SK-N-SH (cell line): Measurements from ENCODE around the gene HEXIM1. TPM values are rescaled to one million over a fixed set of nuclear protein-coding genes. Genes with fewer than 3 reads are reported as not detected.

Experiments
- CTCF ChIA-PET: fragments of 300-600, 350-600 bp; formaldehyde crosslinking; extraction: SDS; loops from one replicate; lab custom pipeline; 2021; lab: Yijun Ruan, JAX
- POLR2A ChIA-PET: fragments of 350-600 bp; sonication (Branson Sonifier 250); formaldehyde crosslinking; extraction: SDS; loops from one replicate; lab custom pipeline; 2020; ENCODE audit warnings: antibody characterized with exemption, inconsistent platforms; lab: Yijun Ruan, JAX
- DNase-seq: peaks from one replicate; pipeline ENCODE4 v3.0.0; 2012
- H2AFZ ChIP-seq: fragments of 200-600 bp; sonication (generic); 2 replicates; pipeline ENCODE4 v1.8.1; 2016; ENCODE audit warnings: antibody characterized with exemption, mild to moderate bottlenecking, low read depth
- H3F3A ChIP-seq: fragments of 200-600 bp; sonication (generic); replicated peaks from 2 replicates; pipeline ENCODE3; 2016; ENCODE audit warnings: antibody characterized with exemption, mild to moderate bottlenecking; ENCODE audit not compliant: insufficient read depth
- H3K27ac ChIP-seq, 2 experiments: fragments of 200-500 bp in 1 of 2; fragments of 200-600 bp in 1 of 2; sonication (Bioruptor generic) in 1 of 2; sonication (generic), shearing (Covaris generic) in 1 of 2; 2 replicates each; pipeline versions ENCODE4 v1.5.1 to v1.6.1; 2014 to 2016; ENCODE audit warnings: low read depth in 2 of 2, inconsistent platforms in 1 of 2, low read length in 1 of 2, mild to moderate bottlenecking in 1 of 2, mixed read lengths in 1 of 2
- H3K27me3 ChIP-seq: fragments of 200-600 bp; sonication (generic), shearing (Covaris generic); 2 replicates; pipeline ENCODE4 v1.6.1; 2016; ENCODE audit warnings: mixed run types; ENCODE audit not compliant: insufficient read depth
- H3K36me3 ChIP-seq, 2 experiments: fragments of 200-500 bp in 1 of 2; fragments of 200-600 bp in 1 of 2; sonication (Bioruptor generic) in 1 of 2; sonication (generic) in 1 of 2; replicated peaks in 1 of 2; 2 replicates each; pipeline versions ENCODE3 to v1.5.1; 2014 to 2016; ENCODE audit warnings: low read length in 1 of 2, mild to moderate bottlenecking in 1 of 2; ENCODE audit not compliant: insufficient read depth in 2 of 2, control insufficient read depth in 1 of 2
- H3K4me1 ChIP-seq, 2 experiments: fragments of 200-500 bp in 1 of 2; fragments of 200-600 bp in 1 of 2; sonication (Bioruptor generic) in 1 of 2; sonication (generic), shearing (Covaris generic) in 1 of 2; 2 replicates each; pipeline versions ENCODE4 v1.5.1 to v1.6.1; 2014 to 2016; ENCODE audit warnings: low read depth in 1 of 2, low read length in 1 of 2, mixed run types in 1 of 2; ENCODE audit not compliant: insufficient read depth in 2 of 2, control insufficient read depth in 1 of 2
- H3K4me2 ChIP-seq: fragments of 200-600 bp; sonication (generic), shearing (Covaris generic); 2 replicates; pipeline ENCODE4 v1.6.1; 2017; ENCODE audit warnings: mixed run types
- H3K4me3 ChIP-seq, 2 experiments: fragments of 200-500 bp in 1 of 2; fragments of 200-600 bp in 1 of 2; sonication (Bioruptor generic) in 1 of 2; sonication (generic), shearing (Covaris generic) in 1 of 2; 2 replicates each; pipeline versions ENCODE4 v1.5.1 to v1.8.1; 2014 to 2016; ENCODE audit warnings: low read depth in 2 of 2, inconsistent platforms in 1 of 2, low read length in 1 of 2, mild to moderate bottlenecking in 1 of 2, mixed read lengths in 1 of 2, moderate library complexity in 1 of 2
- H3K79me2 ChIP-seq: fragments of 200-600 bp; sonication (generic); 2 replicates; pipeline ENCODE4 v1.8.1; 2017; ENCODE audit warnings: mild to moderate bottlenecking; ENCODE audit not compliant: insufficient read depth
- H3K9ac ChIP-seq: fragments of 200-600 bp; sonication (generic); 2 replicates; pipeline ENCODE4 v1.6.1; 2017; ENCODE audit warnings: mixed run types
- H3K9me2 ChIP-seq: fragments of 200-600 bp; sonication (generic); 2 replicates; pipeline ENCODE4 v1.6.1; 2017; ENCODE audit warnings: mixed run types
- H3K9me3 ChIP-seq: fragments of 200-600 bp; sonication (generic); 2 replicates; pipeline ENCODE4 v1.6.1; 2017; ENCODE audit warnings: mixed run types, mild to moderate bottlenecking, moderate library complexity
- H4K20me1 ChIP-seq: fragments of 200-600 bp; sonication (generic); 2 replicates; pipeline ENCODE4 v1.6.1; 2017; ENCODE audit warnings: mild to moderate bottlenecking, mixed run types; ENCODE audit not compliant: insufficient read depth
- CHD2 ChIP-seq: fragments of 150-350 bp; IDR thresholded peaks from 2 replicates; pipeline ENCODE4 v1.6.1; 2018; ENCODE audit warnings: low read length; ENCODE audit not compliant: partially characterized antibody
- ELF1 ChIP-seq: IDR thresholded peaks from 2 replicates; pipeline ENCODE4 v1.4.0; 2012
- EP300 ChIP-seq, 2 experiments: IDR thresholded peaks; 2 replicates each; pipeline versions ENCODE4 v1.4.0 to v1.6.1; 2012; ENCODE audit warnings: borderline replicate concordance in 1 of 2, low read depth in 1 of 2, low read length in 1 of 2
- FOSL2 ChIP-seq: IDR thresholded peaks from 2 replicates; pipeline ENCODE4 v1.4.0; 2012; ENCODE audit warnings: low read depth, mild to moderate bottlenecking, moderate library complexity, borderline replicate concordance
- FOXJ3 ChIP-seq: sonication (generic); formaldehyde crosslinking; IDR thresholded peaks from 2 replicates; pipeline ENCODE4 v1.5.1; 2020; ENCODE audit warnings: mild to moderate bottlenecking, missing genetic modification reagents
- FOXM1 ChIP-seq: IDR thresholded peaks from 2 replicates; pipeline ENCODE4 v1.4.0; 2012; ENCODE audit warnings: low read depth, mild to moderate bottlenecking
- JUND ChIP-seq: IDR thresholded peaks from 2 replicates; pipeline ENCODE4 v1.4.0; 2012
- MEF2A ChIP-seq: IDR thresholded peaks from 2 replicates; pipeline ENCODE4 v1.4.0; 2012; ENCODE audit warnings: low read depth, borderline replicate concordance
- MXI1 ChIP-seq: IDR thresholded peaks from 2 replicates; pipeline ENCODE4 v1.6.1; 2012; ENCODE audit warnings: mild to moderate bottlenecking, low read depth, low read length, improper control_type of control experiment
- NRF1 ChIP-seq: IDR thresholded peaks from 2 replicates; pipeline ENCODE4 v1.6.1; 2012; ENCODE audit warnings: low read depth, mild to moderate bottlenecking, low read length
- POLR2AphosphoS5 ChIP-seq: IDR thresholded peaks from 2 replicates; pipeline ENCODE4 v1.6.1; 2012; ENCODE audit warnings: low read depth, low read length
- RAD21 ChIP-seq: IDR thresholded peaks from 2 replicates; pipeline ENCODE4 v1.6.1; 2012; ENCODE audit warnings: mild to moderate bottlenecking, low read length
- RCOR1 ChIP-seq: fragments of 150-350 bp; IDR thresholded peaks from 2 replicates; pipeline ENCODE4 v1.6.1; 2017; ENCODE audit warnings: antibody characterized with exemption, low read length
- RFX5 ChIP-seq: IDR thresholded peaks from 2 replicates; pipeline ENCODE4 v1.6.1; 2012; ENCODE audit warnings: mild to moderate bottlenecking, improper control_type of control experiment, low read length
- RXRA ChIP-seq: IDR thresholded peaks from 2 replicates; pipeline ENCODE4 v1.4.0; 2012; ENCODE audit warnings: low read depth, mild to moderate bottlenecking, borderline replicate concordance
- SIN3A ChIP-seq: IDR thresholded peaks from 2 replicates; pipeline ENCODE4 v1.6.1; 2012; ENCODE audit warnings: low read depth, mild to moderate bottlenecking, low read length, moderate library complexity, borderline replicate concordance
- SMC3 ChIP-seq: IDR thresholded peaks from 2 replicates; pipeline ENCODE4 v1.6.1; 2012; ENCODE audit warnings: low read depth, low read length, improper control_type of control experiment
- TAF1 ChIP-seq: IDR thresholded peaks from 2 replicates; pipeline ENCODE4 v1.6.1; 2012; ENCODE audit warnings: low read depth, mild to moderate bottlenecking, low read length, moderate library complexity, borderline replicate concordance
- YY1 ChIP-seq: IDR thresholded peaks from 2 replicates; pipeline ENCODE4 v1.4.0; 2012; ENCODE audit warnings: low read depth, mild to moderate bottlenecking
- WGBS: methylation state at CpG from one replicate; pipeline ENCODE4 v1.1.6; 2017; ENCODE audit warnings: low lambda C conversion rate; 5-methylcytosine and 5-hydroxymethylcytosine counted together
- polyA plus RNA-seq, 3 experiments: library from polyadenylated mRNA; depleted of rRNA; stranded (reverse); fragments of >200 nt; gene quantifications; 2 replicates each; pipeline ENCODE4 v1.2.3, GENCODE V29; 2012
- TF ChIP-seq, protein P1 (sequence below): fragments of 200-600 bp; sonication (generic); IDR thresholded peaks from 2 replicates; pipeline ENCODE4 v1.6.1; 2017; ENCODE audit warnings: antibody characterized with exemption, mild to moderate bottlenecking, moderate library complexity
- TF ChIP-seq, protein P2 (sequence below): IDR thresholded peaks from 2 replicates; pipeline ENCODE4 v1.4.0; 2012; ENCODE audit warnings: low read depth, borderline replicate concordance
- TF ChIP-seq, protein P3 (sequence below): IDR thresholded peaks from 2 replicates; pipeline ENCODE4 v1.4.0; 2012; ENCODE audit warnings: low read depth
- TF ChIP-seq, protein P4 (sequence below): IDR thresholded peaks from 2 replicates; pipeline ENCODE4 v1.6.1; 2012; ENCODE audit warnings: mild to moderate bottlenecking, low read depth, low read length, moderate library complexity
- TF ChIP-seq, protein P5 (sequence below): IDR thresholded peaks from 2 replicates; pipeline ENCODE4; 2012

Gene HEXIM1
- polyA plus RNA-seq, 1 of the 3 experiments (the other 2 are of a cell fraction): 20.7 TPM

DNA sequence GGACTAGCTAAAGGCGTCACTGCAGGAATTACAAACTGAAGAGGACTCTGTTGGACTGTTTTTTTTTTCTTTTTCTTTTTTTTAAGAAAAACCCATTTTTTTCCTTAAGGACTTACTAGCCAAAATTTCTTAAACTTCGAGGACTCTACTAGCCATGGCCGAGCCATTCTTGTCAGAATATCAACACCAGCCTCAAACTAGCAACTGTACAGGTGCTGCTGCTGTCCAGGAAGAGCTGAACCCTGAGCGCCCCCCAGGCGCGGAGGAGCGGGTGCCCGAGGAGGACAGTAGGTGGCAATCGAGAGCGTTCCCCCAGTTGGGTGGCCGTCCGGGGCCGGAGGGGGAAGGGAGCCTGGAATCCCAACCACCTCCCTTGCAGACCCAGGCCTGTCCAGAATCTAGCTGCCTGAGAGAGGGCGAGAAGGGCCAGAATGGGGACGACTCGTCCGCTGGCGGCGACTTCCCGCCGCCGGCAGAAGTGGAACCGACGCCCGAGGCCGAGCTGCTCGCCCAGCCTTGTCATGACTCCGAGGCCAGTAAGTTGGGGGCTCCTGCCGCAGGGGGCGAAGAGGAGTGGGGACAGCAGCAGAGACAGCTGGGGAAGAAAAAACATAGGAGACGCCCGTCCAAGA, 878 bp downstream of the HEXIM1 start:
- peak overlapping the region; percentile 98 for H3K4me2 ChIP-seq
- no peaks in the 10 kb centered on the region for H3K9me3 ChIP-seq
- no peaks in the 10 kb centered on the region for H3K9me2 ChIP-seq
- TF ChIP-seq, protein P1, sequence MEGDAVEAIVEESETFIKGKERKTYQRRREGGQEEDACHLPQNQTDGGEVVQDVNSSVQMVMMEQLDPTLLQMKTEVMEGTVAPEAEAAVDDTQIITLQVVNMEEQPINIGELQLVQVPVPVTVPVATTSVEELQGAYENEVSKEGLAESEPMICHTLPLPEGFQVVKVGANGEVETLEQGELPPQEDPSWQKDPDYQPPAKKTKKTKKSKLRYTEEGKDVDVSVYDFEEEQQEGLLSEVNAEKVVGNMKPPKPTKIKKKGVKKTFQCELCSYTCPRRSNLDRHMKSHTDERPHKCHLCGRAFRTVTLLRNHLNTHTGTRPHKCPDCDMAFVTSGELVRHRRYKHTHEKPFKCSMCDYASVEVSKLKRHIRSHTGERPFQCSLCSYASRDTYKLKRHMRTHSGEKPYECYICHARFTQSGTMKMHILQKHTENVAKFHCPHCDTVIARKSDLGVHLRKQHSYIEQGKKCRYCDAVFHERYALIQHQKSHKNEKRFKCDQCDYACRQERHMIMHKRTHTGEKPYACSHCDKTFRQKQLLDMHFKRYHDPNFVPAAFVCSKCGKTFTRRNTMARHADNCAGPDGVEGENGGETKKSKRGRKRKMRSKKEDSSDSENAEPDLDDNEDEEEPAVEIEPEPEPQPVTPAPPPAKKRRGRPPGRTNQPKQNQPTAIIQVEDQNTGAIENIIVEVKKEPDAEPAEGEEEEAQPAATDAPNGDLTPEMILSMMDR: peak; percentile 89
- no peak for TF ChIP-seq YY1
- TF ChIP-seq RAD21: peak; percentile 63
- TF ChIP-seq, protein P2, sequence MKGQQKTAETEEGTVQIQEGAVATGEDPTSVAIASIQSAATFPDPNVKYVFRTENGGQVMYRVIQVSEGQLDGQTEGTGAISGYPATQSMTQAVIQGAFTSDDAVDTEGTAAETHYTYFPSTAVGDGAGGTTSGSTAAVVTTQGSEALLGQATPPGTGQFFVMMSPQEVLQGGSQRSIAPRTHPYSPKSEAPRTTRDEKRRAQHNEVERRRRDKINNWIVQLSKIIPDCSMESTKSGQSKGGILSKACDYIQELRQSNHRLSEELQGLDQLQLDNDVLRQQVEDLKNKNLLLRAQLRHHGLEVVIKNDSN: no peak
- TF ChIP-seq FOSL2: peak; percentile 4; the same call in 1 of the 2 replicates
- TF ChIP-seq FOXM1: no peak
- no peak for TF ChIP-seq FOXJ3 (CRISPR knock-in tag)
- peak; percentile 89 for TF ChIP-seq CHD2
- peak; percentile 29; the same call in 1 of the 2 replicates for TF ChIP-seq MXI1
- TF ChIP-seq, protein P3, sequence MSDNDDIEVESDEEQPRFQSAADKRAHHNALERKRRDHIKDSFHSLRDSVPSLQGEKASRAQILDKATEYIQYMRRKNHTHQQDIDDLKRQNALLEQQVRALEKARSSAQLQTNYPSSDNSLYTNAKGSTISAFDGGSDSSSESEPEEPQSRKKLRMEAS: peak; percentile 54; the same call in 1 of the 2 replicates
- no peak for TF ChIP-seq RFX5
- 0 out of 4 replicates have a peak, but pooled peaks of 1 of the 2 experiments have one; percentile 16 for TF ChIP-seq EP300 (IDR thresholded peaks at IDR 0.05; ENCODE audit: borderline replicate concordance in 1 of 2, low read depth in 1 of 2, low read length in 1 of 2)
- peak; percentile 73 for TF ChIP-seq SMC3
- TF ChIP-seq MEF2A: no peak
- TF ChIP-seq JUND: no peak
- 0 out of 2 replicates have a peak, but pooled peaks have one; percentile 36 for TF ChIP-seq TAF1
- TF ChIP-seq POLR2AphosphoS5: no peak; the same call in 1 of the 2 replicates
- TF ChIP-seq RCOR1: 0 out of 2 replicates have a peak, but pooled peaks have one; percentile 21
- TF ChIP-seq NRF1: no peak
- TF ChIP-seq, protein P4, sequence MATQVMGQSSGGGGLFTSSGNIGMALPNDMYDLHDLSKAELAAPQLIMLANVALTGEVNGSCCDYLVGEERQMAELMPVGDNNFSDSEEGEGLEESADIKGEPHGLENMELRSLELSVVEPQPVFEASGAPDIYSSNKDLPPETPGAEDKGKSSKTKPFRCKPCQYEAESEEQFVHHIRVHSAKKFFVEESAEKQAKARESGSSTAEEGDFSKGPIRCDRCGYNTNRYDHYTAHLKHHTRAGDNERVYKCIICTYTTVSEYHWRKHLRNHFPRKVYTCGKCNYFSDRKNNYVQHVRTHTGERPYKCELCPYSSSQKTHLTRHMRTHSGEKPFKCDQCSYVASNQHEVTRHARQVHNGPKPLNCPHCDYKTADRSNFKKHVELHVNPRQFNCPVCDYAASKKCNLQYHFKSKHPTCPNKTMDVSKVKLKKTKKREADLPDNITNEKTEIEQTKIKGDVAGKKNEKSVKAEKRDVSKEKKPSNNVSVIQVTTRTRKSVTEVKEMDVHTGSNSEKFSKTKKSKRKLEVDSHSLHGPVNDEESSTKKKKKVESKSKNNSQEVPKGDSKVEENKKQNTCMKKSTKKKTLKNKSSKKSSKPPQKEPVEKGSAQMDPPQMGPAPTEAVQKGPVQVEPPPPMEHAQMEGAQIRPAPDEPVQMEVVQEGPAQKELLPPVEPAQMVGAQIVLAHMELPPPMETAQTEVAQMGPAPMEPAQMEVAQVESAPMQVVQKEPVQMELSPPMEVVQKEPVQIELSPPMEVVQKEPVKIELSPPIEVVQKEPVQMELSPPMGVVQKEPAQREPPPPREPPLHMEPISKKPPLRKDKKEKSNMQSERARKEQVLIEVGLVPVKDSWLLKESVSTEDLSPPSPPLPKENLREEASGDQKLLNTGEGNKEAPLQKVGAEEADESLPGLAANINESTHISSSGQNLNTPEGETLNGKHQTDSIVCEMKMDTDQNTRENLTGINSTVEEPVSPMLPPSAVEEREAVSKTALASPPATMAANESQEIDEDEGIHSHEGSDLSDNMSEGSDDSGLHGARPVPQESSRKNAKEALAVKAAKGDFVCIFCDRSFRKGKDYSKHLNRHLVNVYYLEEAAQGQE: peak; percentile 50
- TF ChIP-seq, protein P5, sequence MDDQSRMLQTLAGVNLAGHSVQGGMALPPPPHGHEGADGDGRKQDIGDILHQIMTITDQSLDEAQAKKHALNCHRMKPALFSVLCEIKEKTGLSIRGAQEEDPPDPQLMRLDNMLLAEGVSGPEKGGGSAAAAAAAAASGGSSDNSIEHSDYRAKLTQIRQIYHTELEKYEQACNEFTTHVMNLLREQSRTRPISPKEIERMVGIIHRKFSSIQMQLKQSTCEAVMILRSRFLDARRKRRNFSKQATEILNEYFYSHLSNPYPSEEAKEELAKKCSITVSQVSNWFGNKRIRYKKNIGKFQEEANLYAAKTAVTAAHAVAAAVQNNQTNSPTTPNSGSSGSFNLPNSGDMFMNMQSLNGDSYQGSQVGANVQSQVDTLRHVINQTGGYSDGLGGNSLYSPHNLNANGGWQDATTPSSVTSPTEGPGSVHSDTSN: peak; percentile 11; the same call in 1 of the 2 replicates
- TF ChIP-seq RXRA: 0 out of 2 replicates have a peak, but pooled peaks have one; percentile 9
- TF ChIP-seq ELF1: peak; percentile 33; the same call in 1 of the 2 replicates
- 0 out of 2 replicates have a peak, but pooled peaks have one; percentile 30 for TF ChIP-seq SIN3A
- DNase-seq: peak; percentile 89
- H4K20me1 ChIP-seq: peaks cover 28% of the 10 kb centered on the region
- H3K27me3 ChIP-seq: no peaks in the 10 kb centered on the region
- peak overlapping the region; percentile 82 for H3K9ac ChIP-seq
- peaks cover 63% of the 10 kb centered on the region for H3K79me2 ChIP-seq
- H3K27ac ChIP-seq: peak overlapping the region; percentile 81 to 94
- 3% methylated on average over 25 of the region's 32 CpGs for WGBS
- H3K4me1 ChIP-seq: peaks cover 17 to 25% of the 10 kb centered on the region in 2 experiments; a peak in 3 of 4 replicates
- peaks cover 56% of the 10 kb centered on the region for H3F3A ChIP-seq
- peaks cover 0 to 15% of the 10 kb centered on the region in 2 experiments for H3K36me3 ChIP-seq
- POLR2A ChIA-PET: interaction anchor here (0.5 to 6.1 kb wide), 30 partner anchors 11 to 645 kb away, joined by 3 to 210 read pairs (median 4); partner anchors contain the start of genes ACBD4, FMNL1, HEXIM2 and NMT1
- H3K4me3 ChIP-seq: peak overlapping the region; percentile 85 to 99
- H2AFZ ChIP-seq: no peak overlapping the region
- CTCF ChIA-PET: interaction anchor here (0.7 to 10.6 kb wide), 42 partner anchors 8 to 375 kb away, joined by 3 to 209 read pairs (median 4); partner anchors contain the start of genes ACBD4, HEXIM2, MAP3K14 and PLCD3
